B cell (primary cell): ENCODE results near the gene TFDP1. TPM values are rescaled to one million over a fixed set of nuclear protein-coding genes. Genes with fewer than 3 reads are reported as not detected.

ENCODE experiments used
- ATAC-seq: fragments of 200-7000 bp; cut with Tn5 transposase; one replicate; pipeline ENCODE4 v1.10.0; 2021; ENCODE audit warnings: low read depth, mild to moderate bottlenecking, moderate number of reproducible peaks, moderate library complexity
- CTCF ChIA-PET: fragments of 350-600 bp; sonication (Branson Sonifier 250); formaldehyde crosslinking; loops from one replicate; lab custom pipeline; 2021; ENCODE audit warnings: antibody characterized with exemption, inconsistent platforms; lab: Charles Lee
- POLR2A ChIA-PET: fragments of 350-600 bp; sonication (Branson Sonifier 250); formaldehyde crosslinking; loops from one replicate; lab custom pipeline; 2021; ENCODE audit warnings: antibody characterized with exemption; lab: Charles Lee
- DNase-seq: peaks from one replicate; pipeline ENCODE4 v3.0.0; 2013
- H2AFZ ChIP-seq: 2 replicates; pipeline ENCODE4 v1.6.1; 2012; ENCODE audit warnings: mild to moderate bottlenecking, low read depth, low read length; ENCODE audit not compliant: insufficient read depth, poor library complexity, severe bottlenecking
- H3K27ac ChIP-seq, 2 donors: 1 replicate in 1 of 2; 2 replicates in 1 of 2; pipeline ENCODE4 v1.5.1; 2012 to 2013; ENCODE audit warnings: low read length in 2 of 2, mild to moderate bottlenecking in 2 of 2, moderate library complexity in 1 of 2
- H3K27me3 ChIP-seq, 4 experiments: fragments of 200-600 bp in 1 of 4; sonication (generic) in 1 of 4; replicated peaks in 1 of 4; 1 replicate in 2 of 4; 2 replicates in 2 of 4; pipeline versions ENCODE4 v1.6.1 to v1.7.0; 2013 to 2016; ENCODE audit warnings: low read length in 3 of 4, mild to moderate bottlenecking in 2 of 4, mixed read lengths in 1 of 4, moderate library complexity in 1 of 4; ENCODE audit not compliant: insufficient read depth in 4 of 4, control insufficient read depth in 3 of 4; ENCODE audit errors: control extremely low read depth in 1 of 4
- H3K36me3 ChIP-seq, 2 experiments: replicated peaks in 1 of 2; 1 replicate in 1 of 2; 2 replicates in 1 of 2; pipeline versions ENCODE4 v1.6.1 to v1.7.1; 2013; ENCODE audit warnings: low read length in 1 of 2; ENCODE audit not compliant: insufficient read depth in 2 of 2, control insufficient read depth in 1 of 2; ENCODE audit errors: control extremely low read depth in 1 of 2, extremely low read depth in 1 of 2
- H3K4me1 ChIP-seq, 2 donors: fragments of 200-600 bp in 1 of 2; sonication (generic) in 1 of 2; 1 replicate in 1 of 2; 2 replicates in 1 of 2; pipeline versions ENCODE4 v1.5.1 to v1.6.1; 2013 to 2017; ENCODE audit warnings: low read length in 2 of 2; ENCODE audit not compliant: control insufficient read depth in 2 of 2, insufficient read depth in 2 of 2
- H3K4me2 ChIP-seq: replicated peaks from 2 replicates; pipeline ENCODE3; 2012; ENCODE audit warnings: mild to moderate bottlenecking, low read depth, low read length; ENCODE audit not compliant: poor library complexity, severe bottlenecking
- H3K4me3 ChIP-seq, 5 experiments: fragments of 200-600 bp in 1 of 5; sonication (generic) in 1 of 5; 1 replicate in 3 of 5; 2 replicates in 2 of 5; pipeline versions ENCODE4 v1.5.1 to v1.7.0; 2011 to 2016; ENCODE audit warnings: low read length in 4 of 5, mild to moderate bottlenecking in 4 of 5, low read depth in 2 of 5, control low read depth in 1 of 5, moderate library complexity in 1 of 5; ENCODE audit not compliant: insufficient read depth in 1 of 5; ENCODE audit errors: control extremely low read depth in 1 of 5, extremely low read depth in 1 of 5
- H3K79me2 ChIP-seq: fragments of 200-600 bp; sonication (generic); one replicate; pipeline ENCODE4 v1.6.0; 2016; ENCODE audit warnings: low read length; ENCODE audit not compliant: control insufficient read depth, insufficient read depth
- H3K9ac ChIP-seq: fragments of 200-600 bp; sonication (generic); 2 replicates; pipeline ENCODE4 v1.6.1; 2017; ENCODE audit warnings: mild to moderate bottlenecking, low read length, moderate library complexity
- H3K9me3 ChIP-seq, 3 donors: one replicate each; pipeline versions ENCODE4 v1.6.1 to v1.7.1; 2013; ENCODE audit warnings: low read length in 2 of 3; ENCODE audit not compliant: control insufficient read depth in 2 of 3, insufficient read depth in 1 of 3; ENCODE audit errors: control extremely low read depth in 1 of 3
- H4K20me1 ChIP-seq: 2 replicates; pipeline ENCODE4 v1.6.0; 2012; ENCODE audit warnings: mild to moderate bottlenecking, low read length; ENCODE audit not compliant: insufficient read depth, control insufficient read depth, poor library complexity, severe bottlenecking
- H3K27ac Mint-ChIP-seq: one replicate; pipeline ENCODE4 v1.8.0; 2021; ENCODE audit warnings: mixed read lengths
- H3K27me3 Mint-ChIP-seq: one replicate; pipeline ENCODE4 v1.8.0; 2021; ENCODE audit warnings: mixed read lengths
- H3K4me1 Mint-ChIP-seq: one replicate; pipeline ENCODE4 v1.8.0; 2021; ENCODE audit warnings: mixed read lengths
- H3K4me3 Mint-ChIP-seq: one replicate; pipeline ENCODE4 v1.8.0; 2021; ENCODE audit warnings: mixed read lengths
- H3K9me3 Mint-ChIP-seq: one replicate; pipeline ENCODE4 v1.8.0; 2022; ENCODE audit warnings: mixed read lengths; ENCODE audit not compliant: insufficient read depth
- CTCF ChIP-seq: fragments of 200-600 bp; IDR thresholded peaks from one replicate; pipeline ENCODE4 v1.8.0; 2022; ENCODE audit warnings: antibody characterized with exemption, mild to moderate bottlenecking
- EZH2 ChIP-seq: IDR thresholded peaks from 2 replicates; pipeline ENCODE4 v1.6.1; 2012; ENCODE audit warnings: borderline replicate concordance, low read depth, mild to moderate bottlenecking, moderate library complexity, low read length; ENCODE audit not compliant: insufficient read depth, poor library complexity, severe bottlenecking
- WGBS: methylation state at CpG from one replicate; pipeline ENCODE4 v1.1.5; 2013; ENCODE audit warnings: missing lambda C conversion rate; ENCODE audit not compliant: insufficient coverage; 5-methylcytosine and 5-hydroxymethylcytosine counted together
- intact Hi-C: fragments of 100-400 bp; cut with micrococcal nuclease; formaldehyde crosslinking; loops from one replicate; pipeline ENCODE4 v1.10.0; 2022
- polyA plus RNA-seq: library from polyadenylated mRNA; depleted of rRNA; stranded (reverse); fragments of >200 nt; gene quantifications from 2 replicates; pipeline ENCODE4 v1.2.3, GENCODE V29; 2012
- total RNA-seq, 2 donors: library from RNA; stranded (reverse); fragments of 120-200 nt in 1 of 2; gene quantifications; 1 replicate in 1 of 2; 2 replicates in 1 of 2; pipeline versions ENCODE4 v1.2.3 to v1.2.4, GENCODE V29; 2013 to 2022

The TFDP1 gene
- total and polyA plus RNA-seq, 2 donors (not counting 1 experiment from before 2014, with no cell fraction given), result 19.1 to 31.1 TPM

DNA sequence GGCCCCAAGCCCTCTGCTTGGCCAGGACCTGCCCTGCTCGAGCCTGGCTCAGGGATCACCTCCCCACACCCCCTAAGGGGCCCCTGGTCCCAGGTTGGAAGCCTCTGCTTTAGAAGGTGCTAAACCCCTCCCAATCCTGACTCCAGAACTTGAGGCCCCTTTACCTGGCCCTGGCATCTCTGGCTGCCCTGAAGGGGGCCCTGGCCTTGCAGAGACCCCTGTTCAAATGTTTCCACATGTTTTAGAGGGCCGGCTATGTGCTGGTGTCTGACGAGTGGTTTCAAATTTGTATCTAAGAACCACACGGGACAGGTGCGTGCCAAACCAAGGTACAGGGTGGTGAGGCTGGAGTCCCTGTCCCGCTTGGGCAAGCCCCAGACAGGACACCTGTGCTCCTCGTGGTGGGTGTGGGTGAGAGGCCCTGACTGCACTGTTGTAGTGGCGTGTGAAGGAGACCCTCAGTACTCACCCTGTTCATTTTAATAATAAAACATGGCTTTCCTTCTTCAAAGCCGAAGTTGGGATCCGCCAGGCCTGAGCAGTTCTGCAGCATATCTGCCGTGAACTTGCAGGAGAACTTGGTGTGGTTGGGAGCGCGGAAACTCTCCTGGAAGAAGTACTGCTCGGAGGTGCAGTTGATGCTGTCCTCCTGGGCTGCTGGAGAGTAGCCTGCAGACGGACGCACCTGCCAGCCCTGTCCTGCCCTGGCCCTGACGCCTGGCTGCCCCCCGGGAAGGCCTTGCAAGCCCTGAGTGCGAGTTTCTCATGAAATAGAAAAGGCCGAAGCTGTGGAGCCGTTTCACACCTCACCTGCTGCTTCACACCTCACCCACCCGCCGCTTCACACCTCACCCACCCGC is 68.1 kb downstream of the TFDP1 start:
- no peaks in the 10 kb centered on the region for H3K9me3 Mint-ChIP-seq
- peaks cover 3% of the 10 kb centered on the region for H3K4me1 Mint-ChIP-seq
- H3K4me3 Mint-ChIP-seq, result no peak overlapping the region
- ATAC-seq, result no peak
- Histone ChIP-seq H4K20me1 (no peaks in the 10 kb centered on the region), H3K79me2 (no peaks in the 10 kb centered on the region), H3K9ac (no peak overlapping the region), H3K4me3 (no peak overlapping the region), H3K9me3 (no peaks in the 10 kb centered on the region), H3K4me1 (no peaks in the 10 kb centered on the region), H3K27me3 (no peaks in the 10 kb centered on the region), H3K4me2 (no peak overlapping the region), H2AFZ (no peak overlapping the region), H3K27ac (no peak overlapping the region), H3K36me3 (no peaks in the 10 kb centered on the region)
- DNase-seq, result no peak
- ChIA-PET CTCF (no interaction called here), POLR2A (no interaction called here)
- intact Hi-C loops, result no loop called here
- no peak overlapping the region for H3K27ac Mint-ChIP-seq
- 90% methylated on average over 22 of the region's 24 CpGs for WGBS
- no peaks in the 10 kb centered on the region for H3K27me3 Mint-ChIP-seq
- no peak for TF ChIP-seq CTCF
- no peak for TF ChIP-seq EZH2
